Measurements from ENCODE around the gene SLC12A2. TPM values are rescaled to one million over a fixed set of nuclear protein-coding genes. Genes with fewer than 3 reads are reported as not detected.

SLC12A2 gene
- polyA plus RNA-seq, 1 donor (not counting 4 experiments of a cell fraction or from before 2014, with no cell fraction given): 15.5 TPM

DNA sequence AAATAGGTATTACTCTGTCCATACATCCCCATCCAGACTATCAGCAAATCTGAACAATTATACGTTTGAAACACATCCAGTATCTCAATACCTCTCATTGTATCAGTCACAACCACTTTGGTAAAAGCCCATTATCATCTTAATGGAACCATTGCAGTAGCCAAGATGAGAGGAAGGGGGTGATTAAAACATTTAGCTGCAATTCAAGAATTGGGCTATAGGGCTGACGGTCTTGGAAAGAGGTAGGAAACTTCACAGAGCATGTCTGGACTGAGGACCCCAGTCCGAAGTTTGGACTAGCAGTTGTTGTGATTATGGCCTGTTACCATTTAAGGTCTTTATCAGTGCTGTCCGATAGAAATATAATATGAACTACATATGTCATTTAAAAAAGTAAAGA lies 8.6 kb downstream of the SLC12A2 start:
- Histone ChIP-seq H3K36me3 (ENCODE audit: control insufficient read depth in 2 of 2, extremely low read depth in 1 of 2, insufficient read depth in 2 of 2, low read length in 2 of 2) (no peaks in the 10 kb centered on the region), H3K9me1 (ENCODE audit: control insufficient read depth, extremely low read depth, insufficient read depth, low read length) (no peaks in the 10 kb centered on the region), H3K27ac (ENCODE audit: control insufficient read depth, insufficient read depth, low read length) (no peak overlapping the region), H3K4me1 (ENCODE audit: control insufficient read depth, extremely low read depth, insufficient read depth, low read length) (no peaks in the 10 kb centered on the region), H2AFZ (ENCODE audit: control insufficient read depth, low read length) (no peak overlapping the region), H3K9me3 (ENCODE audit: control insufficient read depth, low read depth, low read length) (no peaks in the 10 kb centered on the region), H3K9ac (ENCODE audit: control insufficient read depth, extremely low read depth, insufficient read depth, low read length) (no peak overlapping the region), H4K20me1 (ENCODE audit: control insufficient read depth, extremely low read depth, insufficient read depth, low read length) (no peaks in the 10 kb centered on the region), H3K4me3 (ENCODE audit: control insufficient read depth in 2 of 3, extremely low read depth in 1 of 3, insufficient read depth in 2 of 3, low read depth in 1 of 3, low read length in 3 of 3) (no peak overlapping the region), H3K79me2 (ENCODE audit: control insufficient read depth, insufficient read depth, low read length) (peaks cover 43% of the 10 kb centered on the region), H3K4me2 (ENCODE audit: control insufficient read depth, extremely low read depth, insufficient read depth, low read depth, low read length) (no peak overlapping the region), H3K27me3 (ENCODE audit: control insufficient read depth, extremely low read depth, insufficient read depth, low read length) (no peaks in the 10 kb centered on the region)
- no peak for FAIRE-seq
- dilution Hi-C loops (cut with MboI; ENCODE audit: extremely low pct_ligation_motif_present, low sequenced_read_pairs): no loop called here
- DNase-seq (ENCODE audit: low read depth, low spot score): no peak
- TF ChIP-seq, protein P1, sequence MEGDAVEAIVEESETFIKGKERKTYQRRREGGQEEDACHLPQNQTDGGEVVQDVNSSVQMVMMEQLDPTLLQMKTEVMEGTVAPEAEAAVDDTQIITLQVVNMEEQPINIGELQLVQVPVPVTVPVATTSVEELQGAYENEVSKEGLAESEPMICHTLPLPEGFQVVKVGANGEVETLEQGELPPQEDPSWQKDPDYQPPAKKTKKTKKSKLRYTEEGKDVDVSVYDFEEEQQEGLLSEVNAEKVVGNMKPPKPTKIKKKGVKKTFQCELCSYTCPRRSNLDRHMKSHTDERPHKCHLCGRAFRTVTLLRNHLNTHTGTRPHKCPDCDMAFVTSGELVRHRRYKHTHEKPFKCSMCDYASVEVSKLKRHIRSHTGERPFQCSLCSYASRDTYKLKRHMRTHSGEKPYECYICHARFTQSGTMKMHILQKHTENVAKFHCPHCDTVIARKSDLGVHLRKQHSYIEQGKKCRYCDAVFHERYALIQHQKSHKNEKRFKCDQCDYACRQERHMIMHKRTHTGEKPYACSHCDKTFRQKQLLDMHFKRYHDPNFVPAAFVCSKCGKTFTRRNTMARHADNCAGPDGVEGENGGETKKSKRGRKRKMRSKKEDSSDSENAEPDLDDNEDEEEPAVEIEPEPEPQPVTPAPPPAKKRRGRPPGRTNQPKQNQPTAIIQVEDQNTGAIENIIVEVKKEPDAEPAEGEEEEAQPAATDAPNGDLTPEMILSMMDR (optimal IDR thresholded peaks at IDR 0.05 in 1 of 3, IDR thresholded peaks at IDR 0.05 in 1 of 3, conservative IDR thresholded peaks at IDR 0.05 in 1 of 3; ENCODE audit: extremely low read depth in 1 of 3, insufficient read depth in 2 of 3, low read length in 3 of 3): no peak
- no peak for TF ChIP-seq EZH2 (IDR thresholded peaks at IDR 0.05; ENCODE audit: low read length)

DNA sequence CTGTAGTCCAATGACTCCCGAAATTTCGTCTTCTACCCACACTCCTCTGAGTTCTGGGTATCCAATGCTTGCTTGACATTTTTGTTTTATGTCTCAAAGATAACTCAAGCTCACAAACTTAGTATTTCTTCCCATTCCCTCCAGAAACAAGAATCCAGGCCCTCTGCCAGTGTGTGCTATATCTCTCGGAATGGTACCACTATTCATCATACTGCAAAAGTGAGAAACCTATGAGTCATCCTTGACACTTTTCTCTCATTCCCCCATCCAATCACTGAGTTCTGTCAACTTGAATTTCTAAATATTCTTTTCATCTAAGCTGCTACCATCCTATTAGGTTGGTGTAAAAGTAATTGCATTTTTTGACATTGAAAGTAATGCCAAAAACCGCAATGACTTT lies 9.8 kb downstream of the SLC12A2 start:
- Histone ChIP-seq H3K79me2 (ENCODE audit: control insufficient read depth, insufficient read depth, low read length) (peaks cover 32% of the 10 kb centered on the region), H3K4me2 (ENCODE audit: control insufficient read depth, extremely low read depth, insufficient read depth, low read depth, low read length) (no peak overlapping the region), H3K4me3 (ENCODE audit: control insufficient read depth in 2 of 3, extremely low read depth in 1 of 3, insufficient read depth in 2 of 3, low read depth in 1 of 3, low read length in 3 of 3) (no peak overlapping the region), H3K9me3 (ENCODE audit: control insufficient read depth, low read depth, low read length) (no peaks in the 10 kb centered on the region), H3K27me3 (ENCODE audit: control insufficient read depth, extremely low read depth, insufficient read depth, low read length) (no peaks in the 10 kb centered on the region), H4K20me1 (ENCODE audit: control insufficient read depth, extremely low read depth, insufficient read depth, low read length) (no peaks in the 10 kb centered on the region), H3K36me3 (ENCODE audit: control insufficient read depth in 2 of 2, extremely low read depth in 1 of 2, insufficient read depth in 2 of 2, low read length in 2 of 2) (no peaks in the 10 kb centered on the region), H3K9ac (ENCODE audit: control insufficient read depth, extremely low read depth, insufficient read depth, low read length) (no peak overlapping the region), H3K4me1 (ENCODE audit: control insufficient read depth, extremely low read depth, insufficient read depth, low read length) (no peaks in the 10 kb centered on the region), H3K9me1 (ENCODE audit: control insufficient read depth, extremely low read depth, insufficient read depth, low read length) (no peaks in the 10 kb centered on the region), H2AFZ (ENCODE audit: control insufficient read depth, low read length) (no peak overlapping the region), H3K27ac (ENCODE audit: control insufficient read depth, insufficient read depth, low read length) (no peak overlapping the region)
- no peak for FAIRE-seq
- dilution Hi-C loops (cut with MboI; ENCODE audit: extremely low pct_ligation_motif_present, low sequenced_read_pairs): no loop called here
- DNase-seq (ENCODE audit: low read depth, low spot score): no peak
- TF ChIP-seq EZH2 (IDR thresholded peaks at IDR 0.05; ENCODE audit: low read length): no peak
- TF ChIP-seq, protein P1 (optimal IDR thresholded peaks at IDR 0.05 in 1 of 3, IDR thresholded peaks at IDR 0.05 in 1 of 3, conservative IDR thresholded peaks at IDR 0.05 in 1 of 3; ENCODE audit: extremely low read depth in 1 of 3, insufficient read depth in 2 of 3, low read length in 3 of 3): no peak

Data from keratinocyte (primary cell).